ENCODE data around the gene VCX2. TPM values are rescaled to one million over a fixed set of nuclear protein-coding genes. Genes with fewer than 3 reads are reported as not detected.

Gene VCX2
- not detected in 2 replicates for total RNA-seq

DNA sequence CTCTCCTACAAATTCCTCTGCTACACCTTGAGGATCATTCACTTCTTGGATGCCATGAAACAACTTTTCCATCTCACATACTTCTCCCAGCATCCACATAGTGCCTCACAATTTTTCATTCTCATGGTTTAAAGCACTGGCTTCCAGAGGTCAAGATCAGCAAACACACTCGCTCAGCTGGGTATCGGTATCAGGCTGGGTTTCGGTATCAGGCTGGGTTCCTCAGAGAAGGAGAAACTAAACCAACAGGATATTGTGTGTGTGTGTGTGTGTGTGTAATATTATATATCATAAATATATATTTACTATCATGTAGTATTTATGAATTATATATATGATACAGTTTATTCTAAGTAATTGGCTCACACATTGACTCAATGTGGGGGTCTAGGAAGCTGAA is at the start of gene VCX2:
TSS of gene VCX2 (minus strand) at position 99 of the 400 bp plus-strand sequence. CDS start 624 bp downstream, outside the sequence.

Other genes starting within 250 kb of the VCX2 start
- 20.2 and 27.8 TPM in 2 replicates for gene PNPLA4, start 243.9 kb downstream of the VCX2 start, total RNA-seq